Type B pancreatic cell (in vitro differentiated cells): ENCODE data around the gene MYH7. TPM values are rescaled to one million over a fixed set of nuclear protein-coding genes. Genes with fewer than 3 reads are reported as not detected.

ENCODE experiments used
- DNase-seq: peaks from one replicate; pipeline ENCODE4 v3.0.0; 2021; ENCODE audit warnings: mixed read lengths; ENCODE audit not compliant: unreplicated experiment; ENCODE audit errors: extremely low spot score
- H3K27ac Mint-ChIP-seq: 2 replicates; pipeline ENCODE4 v1.8.0; 2021; ENCODE audit warnings: mild to moderate bottlenecking, mixed read lengths
- H3K27me3 Mint-ChIP-seq: 2 replicates; pipeline ENCODE4 v1.8.0; 2021; ENCODE audit warnings: mixed read lengths
- H3K36me3 Mint-ChIP-seq: 2 replicates; pipeline ENCODE4 v1.8.0; 2021; ENCODE audit warnings: mixed read lengths
- H3K4me1 Mint-ChIP-seq: one replicate; pipeline ENCODE4 v1.8.0; 2021; ENCODE audit warnings: mixed read lengths; ENCODE audit not compliant: unreplicated experiment
- H3K4me3 Mint-ChIP-seq: 2 replicates; pipeline ENCODE4 v1.8.0; 2021; ENCODE audit warnings: mild to moderate bottlenecking, mixed read lengths
- H3K9me3 Mint-ChIP-seq: 2 replicates; pipeline ENCODE4 v1.8.0; 2021; ENCODE audit warnings: mixed read lengths
- CTCF ChIP-seq: fragments of 200-600 bp; sonication (generic); conservative IDR thresholded peaks from 2 replicates; pipeline ENCODE4 v1.5.0; 2021; ENCODE audit warnings: antibody characterized with exemption, mild to moderate bottlenecking
- total RNA-seq: library from RNA; stranded (reverse); gene quantifications from 2 replicates; pipeline ENCODE4 v1.2.1, GENCODE V29; 2021; ENCODE audit warnings: low replicate concordance

Gene MYH7
- total RNA-seq, 1 donor from 2014 or later, result 0.14 TPM

GRCh38 chr14:23406244-23406643 is 29.2 kb downstream of the MYH7 start:
- H3K4me1 Mint-ChIP-seq, result no peaks in the 10 kb centered on the region
- no peak overlapping the region for H3K27ac Mint-ChIP-seq
- no peaks in the 10 kb centered on the region for H3K36me3 Mint-ChIP-seq
- DNase-seq, result no peak
- no peaks in the 10 kb centered on the region for H3K9me3 Mint-ChIP-seq
- TF ChIP-seq CTCF, result no peak
- H3K4me3 Mint-ChIP-seq, result no peak overlapping the region
- H3K27me3 Mint-ChIP-seq, result peaks cover 40% of the 10 kb centered on the region

GRCh38 chr14:23405516-23406025 is 29.9 kb downstream of the MYH7 start:
- Mint-ChIP-seq H3K9me3 (no peaks in the 10 kb centered on the region), H3K4me1 (no peaks in the 10 kb centered on the region), H3K36me3 (no peaks in the 10 kb centered on the region), H3K27ac (no peak overlapping the region), H3K27me3 (peaks cover 34% of the 10 kb centered on the region), H3K4me3 (no peak overlapping the region)
- TF ChIP-seq CTCF, result no peak
- no peak for DNase-seq

- H3K27ac Mint-ChIP-seq, result no peak overlapping the region
- no peaks in the 10 kb centered on the region for H3K9me3 Mint-ChIP-seq
- H3K36me3 Mint-ChIP-seq, result no peaks in the 10 kb centered on the region
- DNase-seq, result no peak
- TF ChIP-seq CTCF, result no peak
- no peaks in the 10 kb centered on the region for H3K4me1 Mint-ChIP-seq
- peaks cover 32% of the 10 kb centered on the region for H3K27me3 Mint-ChIP-seq
- no peak overlapping the region for H3K4me3 Mint-ChIP-seq
Observed at GRCh38 chr14:23405096-23405495, 30.4 kb downstream of the MYH7 start.

- Mint-ChIP-seq H3K36me3 (no peaks in the 10 kb centered on the region), H3K27me3 (peaks cover 32% of the 10 kb centered on the region), H3K4me1 (peaks cover 6% of the 10 kb centered on the region), H3K9me3 (no peaks in the 10 kb centered on the region), H3K27ac (no peak overlapping the region), H3K4me3 (no peak overlapping the region)
- no peak for TF ChIP-seq CTCF
- no peak for DNase-seq
Observed at GRCh38 chr14:23404331-23404900, 31.0 kb downstream of the MYH7 start.

- no peak overlapping the region for H3K4me3 Mint-ChIP-seq
Observed at GRCh38 chr14:23403908-23404307, 31.6 kb downstream of the MYH7 start.

More at GRCh38 chr14:23403908-23404307, 31.6 kb downstream of the MYH7 start:
- Mint-ChIP-seq H3K4me1 (peaks cover 9% of the 10 kb centered on the region), H3K27ac (no peak overlapping the region), H3K36me3 (no peaks in the 10 kb centered on the region), H3K9me3 (no peaks in the 10 kb centered on the region), H3K27me3 (peaks cover 31% of the 10 kb centered on the region)
- DNase-seq, result no peak
- TF ChIP-seq CTCF, result no peak
